Measurements from ENCODE around the gene NCKAP5.
"Not testable (repeated sequence)": the region's sequence is repeated elsewhere in the genome, so short reads cannot be mapped to it uniquely, and the experiment has no call there.

The NCKAP5 gene

GRCh38 chr2:133492719-133493380 is 75.4 kb downstream of the NCKAP5 start:
- no peak for DNase-seq

- DNase-seq: no peak
Measured at GRCh38 chr2:133490411-133490980, 77.8 kb downstream of the NCKAP5 start.

GRCh38 chr2:133489641-133490410 is 78.4 kb downstream of the NCKAP5 start:
- no peak for DNase-seq

- DNase-seq: no peak
Measured at GRCh38 chr2:133489146-133489545, 79.1 kb downstream of the NCKAP5 start.

GRCh38 chr2:133486771-133487191 is 81.5 kb downstream of the NCKAP5 start:
- no peak for DNase-seq

GRCh38 chr2:133485868-133486267 is 82.4 kb downstream of the NCKAP5 start:
- DNase-seq: no peak

GRCh38 chr2:133484784-133485183 is 83.5 kb downstream of the NCKAP5 start:
- no peak for DNase-seq

GRCh38 chr2:133484106-133484505 is 84.2 kb downstream of the NCKAP5 start:
- DNase-seq: no peak

GRCh38 chr2:133483181-133483580 is 85.1 kb downstream of the NCKAP5 start:
- no peak for DNase-seq

GRCh38 chr2:133480707-133481429 is 87.4 kb downstream of the NCKAP5 start:
- DNase-seq: no peak

- DNase-seq: no peak
Measured at GRCh38 chr2:133477616-133477990, 90.7 kb downstream of the NCKAP5 start.

GRCh38 chr2:133476931-133477615 is 91.2 kb downstream of the NCKAP5 start:
- no peak for DNase-seq

GRCh38 chr2:133476286-133476685 is 92.0 kb downstream of the NCKAP5 start:
- no peak for DNase-seq

GRCh38 chr2:133475610-133476009 is 92.7 kb downstream of the NCKAP5 start:
- no peak for DNase-seq

GRCh38 chr2:133470446-133470845 is 97.8 kb downstream of the NCKAP5 start:
- not testable (repeated sequence) for DNase-seq

GRCh38 chr2:133462811-133463210 is 105.5 kb downstream of the NCKAP5 start:
- no peak for DNase-seq

- DNase-seq: no peak
Measured at GRCh38 chr2:133461484-133461883, 106.8 kb downstream of the NCKAP5 start.

- no peak for DNase-seq
Measured at GRCh38 chr2:133459590-133459989, 108.7 kb downstream of the NCKAP5 start.

GRCh38 chr2:133458280-133458679 is 110.0 kb downstream of the NCKAP5 start:
- no peak for DNase-seq

GRCh38 chr2:133457861-133458260 is 110.4 kb downstream of the NCKAP5 start:
- DNase-seq: no peak

- DNase-seq: no peak
Measured at GRCh38 chr2:133456971-133457370, 111.3 kb downstream of the NCKAP5 start.

- no peak for DNase-seq
Measured at GRCh38 chr2:133456156-133456555, 112.1 kb downstream of the NCKAP5 start.

- no peak for DNase-seq
Measured at GRCh38 chr2:133453032-133453431, 115.2 kb downstream of the NCKAP5 start.
